Measurements from ENCODE around the gene EPB41L5.

EPB41L5 gene

GRCh38 chr2:120029672-120030640 lies 17.1 kb downstream of the EPB41L5 start:
- no peak for DNase-seq (ENCODE audit: low read depth)
- no peak overlapping the region for H3K4me3 ChIP-seq (ENCODE audit: low read length)
- no peak for TF ChIP-seq CTCF (IDR thresholded peaks at IDR 0.05; ENCODE audit: insufficient read depth, low read depth, low read length, missing control alignments)

- no peak for TF ChIP-seq CTCF (IDR thresholded peaks at IDR 0.05; ENCODE audit: insufficient read depth, low read depth, low read length, missing control alignments)
- no peak for DNase-seq (ENCODE audit: low read depth)
- H3K4me3 ChIP-seq (ENCODE audit: low read length), result no peak overlapping the region
Measured at GRCh38 chr2:120032297-120032696, 19.4 kb downstream of the EPB41L5 start.

GRCh38 chr2:120034027-120034426 lies 21.1 kb downstream of the EPB41L5 start:
- no peak overlapping the region for H3K4me3 ChIP-seq (ENCODE audit: low read length)
- TF ChIP-seq CTCF (IDR thresholded peaks at IDR 0.05; ENCODE audit: insufficient read depth, low read depth, low read length, missing control alignments), result no peak
- no peak for DNase-seq (ENCODE audit: low read depth)

- TF ChIP-seq CTCF (IDR thresholded peaks at IDR 0.05; ENCODE audit: insufficient read depth, low read depth, low read length, missing control alignments), result no peak
- DNase-seq (ENCODE audit: low read depth), result no peak
- H3K4me3 ChIP-seq (ENCODE audit: low read length), result no peak overlapping the region
Measured at GRCh38 chr2:120034621-120035020, 21.7 kb downstream of the EPB41L5 start.

GRCh38 chr2:120036145-120036544 lies 23.3 kb downstream of the EPB41L5 start:
- no peak for TF ChIP-seq CTCF (IDR thresholded peaks at IDR 0.05; ENCODE audit: insufficient read depth, low read depth, low read length, missing control alignments)
- no peak for DNase-seq (ENCODE audit: low read depth)
- H3K4me3 ChIP-seq (ENCODE audit: low read length), result no peak overlapping the region

- peak; percentile 27 for DNase-seq (ENCODE audit: low read depth)
- H3K4me3 ChIP-seq (ENCODE audit: low read length), result no peak overlapping the region
Measured at GRCh38 chr2:120037995-120038541, 25.2 kb downstream of the EPB41L5 start.

More at GRCh38 chr2:120037995-120038541, 25.2 kb downstream of the EPB41L5 start:
- no peak for TF ChIP-seq CTCF (IDR thresholded peaks at IDR 0.05; ENCODE audit: insufficient read depth, low read depth, low read length, missing control alignments)

Data from epithelial cell of esophagus (primary cell).